SU-DHL-6 (cell line): Measurements from ENCODE around the gene IGFBP4.

Experiments used
- H2AFZ ChIP-seq: fragments of 200-600 bp; sonication (generic); 2 replicates; pipeline ENCODE4 v1.6.1; 2014; ENCODE audit warnings: low read depth, mild to moderate bottlenecking, moderate library complexity, mixed read lengths, antibody characterized with exemption, low read length; ENCODE audit not compliant: severe bottlenecking
- H3F3A ChIP-seq: fragments of 200-600 bp; shearing (Covaris generic); 2 replicates; pipeline ENCODE4 v1.6.0; 2016; ENCODE audit warnings: antibody characterized with exemption, mild to moderate bottlenecking; ENCODE audit not compliant: insufficient read depth
- H3K27ac ChIP-seq: fragments of 200-600 bp; sonication (generic); 2 replicates; pipeline ENCODE4 v1.5.1; 2016; ENCODE audit warnings: low read depth, mild to moderate bottlenecking, low read length, moderate library complexity, mixed read lengths
- H3K27me3 ChIP-seq: fragments of 200-600 bp; sonication (generic), shearing (Covaris generic); 2 replicates; pipeline ENCODE4 v1.6.0; 2014; ENCODE audit warnings: mild to moderate bottlenecking, low read length
- H3K36me3 ChIP-seq: fragments of 200-600 bp; sonication (generic); 2 replicates; pipeline ENCODE4 v1.6.1; 2014; ENCODE audit warnings: mild to moderate bottlenecking, low read length, mixed read lengths
- H3K4me2 ChIP-seq: fragments of 300-600, 200-600 bp; shearing (Covaris generic), sonication (generic); 2 replicates; pipeline ENCODE4 v1.6.0; 2014; ENCODE audit warnings: low read length, low read depth, mild to moderate bottlenecking; ENCODE audit not compliant: poor library complexity, severe bottlenecking
- H3K4me3 ChIP-seq: fragments of 200-600 bp; sonication (generic); 2 replicates; pipeline ENCODE4 v1.5.1; 2014; ENCODE audit warnings: antibody characterized with exemption, low read length, mild to moderate bottlenecking, mixed read lengths; ENCODE audit not compliant: insufficient read depth, poor library complexity, severe bottlenecking
- H3K79me2 ChIP-seq: fragments of 200-600 bp; sonication (generic); 2 replicates; pipeline ENCODE4 v1.6.1; 2014; ENCODE audit warnings: mild to moderate bottlenecking, low read length, moderate library complexity; ENCODE audit not compliant: insufficient read depth
- H3K9ac ChIP-seq: fragments of 200-600 bp; sonication (generic); 2 replicates; pipeline ENCODE4 v1.7.0; 2014; ENCODE audit warnings: mild to moderate bottlenecking, low read length
- H3K9me2 ChIP-seq: fragments of 200-600 bp; sonication (generic); replicated peaks from 2 replicates; pipeline ENCODE4 v1.6.1; 2014; ENCODE audit warnings: low read length; ENCODE audit not compliant: insufficient read depth
- H3K9me3 ChIP-seq: fragments of 200-600 bp; sonication (generic); 2 replicates; pipeline ENCODE4 v1.6.1; 2014; ENCODE audit warnings: low read length, mixed read lengths; ENCODE audit not compliant: insufficient read depth
- H4K20me1 ChIP-seq: fragments of 200-600 bp; sonication (generic); 2 replicates; pipeline ENCODE4 v1.6.1; 2014; ENCODE audit warnings: low read depth, mild to moderate bottlenecking, antibody characterized with exemption, low read length, moderate library complexity, mixed read lengths
- CTCF ChIP-seq: fragments of 200-600 bp; sonication (generic); IDR thresholded peaks from one replicate; pipeline ENCODE4 v1.5.1; 2017; ENCODE audit warnings: antibody characterized with exemption, mild to moderate bottlenecking, low read length, moderate library complexity; ENCODE audit not compliant: insufficient read depth, poor library complexity, severe bottlenecking
- EZH2phosphoT487 ChIP-seq: fragments of 200-600 bp; sonication (generic), shearing (Covaris generic); conservative IDR thresholded peaks from 2 replicates; pipeline ENCODE4 v1.6.1; 2018; ENCODE audit warnings: mild to moderate bottlenecking, antibody characterized with exemption, low read length, moderate library complexity, mixed read lengths

The IGFBP4 gene

GRCh38 chr17:40498281-40499084, 55.2 kb downstream of the IGFBP4 start:
- H4K20me1 ChIP-seq, result no peaks in the 10 kb centered on the region
- TF ChIP-seq EZH2phosphoT487, result no peak
- no peak for TF ChIP-seq CTCF
- no peak overlapping the region for H3K27ac ChIP-seq
- H3K4me3 ChIP-seq, result no peak overlapping the region
- H3K79me2 ChIP-seq, result no peaks in the 10 kb centered on the region
- H3K9me2 ChIP-seq, result no peaks in the 10 kb centered on the region
- no peaks in the 10 kb centered on the region for H3K9me3 ChIP-seq
- no peaks in the 10 kb centered on the region for H3K27me3 ChIP-seq
- H3F3A ChIP-seq, result no peaks in the 10 kb centered on the region
- no peak overlapping the region for H3K9ac ChIP-seq
- no peak overlapping the region for H3K4me2 ChIP-seq
- no peaks in the 10 kb centered on the region for H3K36me3 ChIP-seq
- H2AFZ ChIP-seq, result no peak overlapping the region

GRCh38 chr17:40499551-40500189, 56.4 kb downstream of the IGFBP4 start:
- Histone ChIP-seq H3K9me2 (no peaks in the 10 kb centered on the region), H3K9me3 (no peaks in the 10 kb centered on the region), H3K27me3 (no peaks in the 10 kb centered on the region), H3K4me3 (no peak overlapping the region), H4K20me1 (no peaks in the 10 kb centered on the region), H3K9ac (no peak overlapping the region), H2AFZ (no peak overlapping the region), H3K36me3 (no peaks in the 10 kb centered on the region), H3K79me2 (no peaks in the 10 kb centered on the region), H3K27ac (no peak overlapping the region), H3F3A (no peaks in the 10 kb centered on the region), H3K4me2 (no peak overlapping the region)
- TF ChIP-seq CTCF, result no peak
- TF ChIP-seq EZH2phosphoT487, result no peak

GRCh38 chr17:40500190-40500589, 56.9 kb downstream of the IGFBP4 start:
- Histone ChIP-seq H3K79me2 (no peaks in the 10 kb centered on the region), H3K27ac (no peak overlapping the region)

More at GRCh38 chr17:40500190-40500589, 56.9 kb downstream of the IGFBP4 start:
- Histone ChIP-seq H2AFZ (no peak overlapping the region), H3K9me3 (no peaks in the 10 kb centered on the region), H3K4me2 (no peak overlapping the region), H3K9ac (no peak overlapping the region), H3K36me3 (no peaks in the 10 kb centered on the region), H4K20me1 (no peaks in the 10 kb centered on the region), H3K27me3 (no peaks in the 10 kb centered on the region), H3F3A (no peaks in the 10 kb centered on the region), H3K4me3 (no peak overlapping the region), H3K9me2 (no peaks in the 10 kb centered on the region)
- TF ChIP-seq EZH2phosphoT487, result no peak
- TF ChIP-seq CTCF, result no peak
